HEK293 (cell line): Measurements from ENCODE around the gene TIAM1.

Experiments used
- AEBP2 ChIP-seq: fragments of 450-650 bp; formaldehyde crosslinking; IDR thresholded peaks from 2 replicates; pipeline ENCODE4 v1.5.1; 2016; ENCODE audit warnings: missing biosample characterization, missing genetic modification characterization, borderline replicate concordance
- BCL11A ChIP-seq: fragments of 450-650 bp; formaldehyde crosslinking; IDR thresholded peaks from 2 replicates; pipeline ENCODE4 v1.5.1; 2016; ENCODE audit warnings: low read depth, missing biosample characterization, missing genetic modification characterization
- PBX3 ChIP-seq: sonication (generic); formaldehyde crosslinking; IDR thresholded peaks from 2 replicates; pipeline ENCODE4 v1.8.1; 2022; ENCODE audit warnings: mild to moderate bottlenecking, moderate library complexity, missing genetic modification reagents
- PRDM6 ChIP-seq: fragments of 450-650 bp; formaldehyde crosslinking; IDR thresholded peaks from 2 replicates; pipeline ENCODE4 v1.5.1; 2017; ENCODE audit warnings: missing biosample characterization, missing genetic modification characterization
- RBAK ChIP-seq: fragments of 450-650 bp; formaldehyde crosslinking; IDR thresholded peaks from 2 replicates; pipeline ENCODE4 v1.5.1; 2016; ENCODE audit warnings: missing biosample characterization, missing genetic modification characterization
- REST ChIP-seq: fragments of 450-650 bp; formaldehyde crosslinking; IDR thresholded peaks from 2 replicates; pipeline ENCODE4 v1.5.1; 2016; ENCODE audit warnings: missing biosample characterization, missing genetic modification characterization
- SALL2 ChIP-seq: fragments of 450-650 bp; formaldehyde crosslinking; IDR thresholded peaks from 2 replicates; pipeline ENCODE4 v1.5.0; 2017; ENCODE audit warnings: missing biosample characterization, mild to moderate bottlenecking, missing genetic modification characterization, borderline replicate concordance
- SETDB1 ChIP-seq: IDR thresholded peaks from one replicate; pipeline ENCODE4 v1.6.1; 2017; ENCODE audit warnings: mild to moderate bottlenecking, low read length, moderate library complexity, mixed read lengths; ENCODE audit not compliant: insufficient read length
- WT1 ChIP-seq: fragments of 450-650 bp; formaldehyde crosslinking; IDR thresholded peaks from 2 replicates; pipeline ENCODE4 v1.5.1; 2016; ENCODE audit warnings: missing biosample characterization, missing genetic modification characterization
- ZBTB48 ChIP-seq: fragments of 450-650 bp; formaldehyde crosslinking; IDR thresholded peaks from 2 replicates; pipeline ENCODE4 v1.5.1; 2016; ENCODE audit warnings: missing biosample characterization, missing genetic modification characterization
- ZBTB8A ChIP-seq: fragments of 450-650 bp; formaldehyde crosslinking; IDR thresholded peaks from 2 replicates; pipeline ENCODE4 v1.5.1; 2016; ENCODE audit warnings: missing biosample characterization, missing genetic modification characterization
- ZFHX2 ChIP-seq: fragments of 450-650 bp; formaldehyde crosslinking; conservative IDR thresholded peaks from 2 replicates; pipeline ENCODE4 v1.5.1; 2016; ENCODE audit warnings: missing biosample characterization, missing genetic modification characterization
- ZNF114 ChIP-seq: fragments of 450-650 bp; formaldehyde crosslinking; IDR thresholded peaks from 2 replicates; pipeline ENCODE4 v1.5.0; 2017; ENCODE audit warnings: missing biosample characterization, missing genetic modification characterization
- ZNF174 ChIP-seq: fragments of 450-650 bp; formaldehyde crosslinking; IDR thresholded peaks from 2 replicates; pipeline ENCODE4 v1.5.0; 2017; ENCODE audit warnings: missing biosample characterization, mild to moderate bottlenecking, missing genetic modification characterization
- ZNF211 ChIP-seq: fragments of 450-650 bp; formaldehyde crosslinking; IDR thresholded peaks from 2 replicates; pipeline ENCODE4 v1.5.1; 2016; ENCODE audit warnings: low read depth, missing biosample characterization, missing genetic modification characterization
- ZNF266 ChIP-seq: fragments of 450-650 bp; formaldehyde crosslinking; IDR thresholded peaks from 2 replicates; pipeline ENCODE4 v1.5.1; 2016; ENCODE audit warnings: missing biosample characterization, missing genetic modification characterization, low read depth
- ZNF37A ChIP-seq: fragments of 450-650 bp; IDR thresholded peaks from 2 replicates; pipeline ENCODE4 v1.5.1; 2018; ENCODE audit warnings: missing biosample characterization, missing genetic modification characterization
- ZNF398 ChIP-seq: fragments of 450-650 bp; formaldehyde crosslinking; IDR thresholded peaks from 2 replicates; pipeline ENCODE4 v1.5.1; 2017; ENCODE audit warnings: missing biosample characterization, missing genetic modification characterization
- ZNF449 ChIP-seq: fragments of 450-650 bp; formaldehyde crosslinking; IDR thresholded peaks from 2 replicates; pipeline ENCODE4 v1.5.1; 2017; ENCODE audit warnings: missing biosample characterization, mild to moderate bottlenecking, missing genetic modification characterization, moderate library complexity
- ZNF529 ChIP-seq: fragments of 450-650 bp; formaldehyde crosslinking; IDR thresholded peaks from 2 replicates; pipeline ENCODE4 v1.5.1; 2017; ENCODE audit warnings: missing genetic modification characterization, missing biosample characterization; ENCODE audit not compliant: insufficient replicate concordance
- ZNF626 ChIP-seq: fragments of 450-650 bp; sonication (Bioruptor Pico); formaldehyde crosslinking; IDR thresholded peaks from 2 replicates; pipeline ENCODE4 v1.5.1; 2018; ENCODE audit warnings: missing biosample characterization, missing genetic modification characterization, inconsistent platforms
- ZNF660 ChIP-seq: fragments of 450-650 bp; IDR thresholded peaks from 2 replicates; pipeline ENCODE4 v1.5.1; 2018; ENCODE audit warnings: missing biosample characterization, mild to moderate bottlenecking, missing genetic modification characterization
- ZNF707 ChIP-seq: fragments of 450-650 bp; formaldehyde crosslinking; IDR thresholded peaks from 2 replicates; pipeline ENCODE4 v1.5.1; 2016; ENCODE audit warnings: missing biosample characterization, missing genetic modification characterization

Gene TIAM1

GRCh38 chr21:31284797-31285397 is 59.2 kb downstream of the TIAM1 start (continued):
- no peak for TF ChIP-seq PRDM6 (tag by site-specific recombination)
- no peak for TF ChIP-seq ZNF398
- no peak for TF ChIP-seq ZNF707 (tag by site-specific recombination)
- no peak for TF ChIP-seq SALL2 (tag by site-specific recombination)
- TF ChIP-seq ZNF660 (tag by site-specific recombination) = no peak
- no peak for TF ChIP-seq ZNF37A (tag by site-specific recombination)
- TF ChIP-seq ZNF211 (tag by site-specific recombination) = no peak
- TF ChIP-seq BCL11A = no peak
- TF ChIP-seq REST (tag by site-specific recombination) = no peak
- TF ChIP-seq ZBTB48 (tag by site-specific recombination) = 0 out of 2 replicates have a peak, but pooled peaks have one; percentile 57
- TF ChIP-seq ZNF266 (tag by site-specific recombination) = no peak
- TF ChIP-seq ZNF626 (tag by site-specific recombination) = no peak
- no peak for TF ChIP-seq ZNF449 (tag by site-specific recombination)
- no peak for TF ChIP-seq RBAK (tag by site-specific recombination)
- TF ChIP-seq ZNF114 (tag by site-specific recombination) = no peak
- no peak for TF ChIP-seq AEBP2 (tag by site-specific recombination)
- TF ChIP-seq ZNF529 (tag by site-specific recombination) = no peak
- TF ChIP-seq PBX3 (CRISPR knock-in tag) = no peak
- no peak for TF ChIP-seq ZBTB8A (tag by site-specific recombination)
- TF ChIP-seq ZNF174 = no peak
- no peak for TF ChIP-seq SETDB1
- no peak for TF ChIP-seq WT1
- TF ChIP-seq ZFHX2 = no peak
